IgD-negative memory B cell (primary cell): ENCODE measurements around the gene WFDC5. TPM values are rescaled to one million over a fixed set of nuclear protein-coding genes. Genes with fewer than 3 reads are reported as not detected.
"Not testable (repeated sequence)": the region's sequence is repeated elsewhere in the genome, so short reads cannot be mapped to it uniquely, and the experiment has no call there.

Experiments
- H3K27ac Mint-ChIP-seq, 3 donors: one replicate each; pipeline ENCODE4 v1.8.0; 2020 to 2022; ENCODE audit warnings: mild to moderate bottlenecking in 3 of 3, mixed read lengths in 3 of 3, moderate library complexity in 1 of 3
- H3K27me3 Mint-ChIP-seq: one replicate; pipeline ENCODE4 v1.8.0; 2021; ENCODE audit warnings: mixed read lengths
- H3K36me3 Mint-ChIP-seq: one replicate; pipeline ENCODE4 v1.8.0; 2020; ENCODE audit warnings: mild to moderate bottlenecking, mixed read lengths
- H3K4me1 Mint-ChIP-seq, 3 donors: one replicate each; pipeline ENCODE4 v1.8.0; 2020 to 2022; ENCODE audit warnings: mixed read lengths in 3 of 3, mild to moderate bottlenecking in 1 of 3
- H3K4me3 Mint-ChIP-seq, 4 donors: one replicate each; pipeline ENCODE4 v1.8.0; 2020 to 2022; ENCODE audit warnings: mild to moderate bottlenecking in 4 of 4, mixed read lengths in 4 of 4, moderate library complexity in 3 of 4
- H3K9me3 Mint-ChIP-seq, 3 donors: one replicate each; pipeline ENCODE4 v1.8.0; 2020 to 2021; ENCODE audit warnings: mixed read lengths in 3 of 3, mild to moderate bottlenecking in 1 of 3
- polyA plus RNA-seq: library from polyadenylated mRNA; unstranded; fragments of 300-500 nt; fragmentation: Illumina TruSeq; gene quantifications from one replicate; pipeline ENCODE4 v1.2.3, GENCODE V29; 2021

The WFDC5 gene
- polyA plus RNA-seq, 1 donor from 2014 or later, result not detected

- not testable (repeated sequence) for H3K36me3 Mint-ChIP-seq, H3K27me3 Mint-ChIP-seq, H3K9me3 Mint-ChIP-seq
- H3K4me3 Mint-ChIP-seq, result peak overlapping the region; percentile 2 to 79 (median 48)
- peak overlapping the region in 2 of 3 donors; percentile 9 to 33 for H3K27ac Mint-ChIP-seq
- peaks cover 43 to 55% (median 46%) of the 10 kb centered on the region in 3 donors for H3K4me1 Mint-ChIP-seq
Measured at GRCh38 chr20:45063107-45063506, 51.9 kb downstream of the WFDC5 start.

DNA sequence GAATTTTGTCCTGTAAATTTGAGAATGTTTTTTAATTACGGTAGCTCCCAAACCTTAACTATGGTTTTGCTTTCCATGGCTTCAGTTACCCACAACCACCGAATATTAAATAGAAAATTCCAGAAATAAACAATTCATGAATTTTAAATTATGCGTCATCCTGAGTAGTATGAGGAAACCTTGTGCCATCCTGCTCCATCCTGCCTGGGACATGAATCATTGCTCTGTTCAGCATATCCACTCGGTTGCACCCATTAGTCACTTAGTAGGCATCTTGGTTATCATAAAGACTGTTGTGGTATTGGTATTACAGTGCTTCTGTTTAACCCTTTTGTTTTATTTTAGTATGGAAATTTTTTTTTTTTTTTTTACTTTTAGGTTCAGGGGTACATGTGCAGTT is 53.7 kb downstream of the WFDC5 start:
- no peak overlapping the region for H3K27ac Mint-ChIP-seq
- H3K4me3 Mint-ChIP-seq, result no peak overlapping the region
- peaks cover 3% of the 10 kb centered on the region for H3K36me3 Mint-ChIP-seq
- peaks cover 47 to 54% (median 48%) of the 10 kb centered on the region in 3 donors for H3K4me1 Mint-ChIP-seq
- H3K9me3 Mint-ChIP-seq, result no peaks in the 10 kb centered on the region
- H3K27me3 Mint-ChIP-seq, result no peaks in the 10 kb centered on the region

DNA sequence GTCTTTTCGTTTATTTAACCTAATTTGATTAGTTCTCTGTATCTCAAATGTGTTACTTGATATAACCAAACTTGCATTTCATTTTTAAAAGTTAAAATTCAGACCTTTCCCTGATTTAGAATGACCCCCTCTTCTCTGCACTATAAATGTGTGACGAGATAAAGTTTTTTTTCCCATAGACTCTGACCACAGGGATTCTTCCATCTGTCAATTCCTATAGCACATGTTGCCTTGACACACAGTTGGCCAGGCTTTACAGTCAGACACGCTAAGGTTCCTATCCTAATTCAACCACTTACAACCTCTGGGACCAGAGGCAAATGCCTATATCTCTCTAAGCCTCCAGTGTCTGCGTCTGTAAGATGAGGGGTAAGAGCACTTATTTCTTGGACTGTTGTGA is 54.7 kb downstream of the WFDC5 start:
- Mint-ChIP-seq H3K4me1 (peaks cover 46 to 56% (median 52%) of the 10 kb centered on the region in 3 donors), H3K36me3 (peaks cover 3% of the 10 kb centered on the region), H3K4me3 (no peak overlapping the region), H3K27me3 (no peaks in the 10 kb centered on the region), H3K9me3 (no peaks in the 10 kb centered on the region), H3K27ac (peak overlapping the region in 2 of 3 donors; percentile 59 to 80)

Other genes with a start within 250 kb of the WFDC5 start
- 505 TPM for gene YWHAB, start 229.5 kb downstream of the WFDC5 start, polyA plus RNA-seq
- gene PABPC1L, start 205.1 kb downstream of the WFDC5 start, polyA plus RNA-seq, result 3.4 TPM
- 33.0 TPM for gene TOMM34, start 154.8 kb downstream of the WFDC5 start, polyA plus RNA-seq
- gene STK4, start 148.7 kb downstream of the WFDC5 start, polyA plus RNA-seq, result 131 TPM
- not detected for gene KCNS1, start 14.0 kb downstream of the WFDC5 start, polyA plus RNA-seq
- gene WFDC12, start 9.3 kb upstream of the WFDC5 start, polyA plus RNA-seq, result not detected
- 0.65 TPM for gene PI3, start 59.7 kb upstream of the WFDC5 start, polyA plus RNA-seq
- gene SEMG1, start 91.9 kb upstream of the WFDC5 start, polyA plus RNA-seq, result not detected
- not detected for gene SEMG2, start 106.2 kb upstream of the WFDC5 start, polyA plus RNA-seq
- gene SLPI, start 139.4 kb upstream of the WFDC5 start, polyA plus RNA-seq, result not detected
- gene RBPJL, start 191.7 kb upstream of the WFDC5 start, polyA plus RNA-seq, result not detected
- not detected for gene MATN4, start 193.1 kb upstream of the WFDC5 start, polyA plus RNA-seq
- gene SDC4, start 233.2 kb upstream of the WFDC5 start, polyA plus RNA-seq, result not detected
- 24.4 TPM for gene SYS1, start 248.0 kb upstream of the WFDC5 start, polyA plus RNA-seq